GM19463 (cell line): ENCODE results near the gene PIK3R3.

Source experiments
- ATAC-seq: cut with Tn5 transposase; IDR thresholded peaks from one replicate; pipeline ENCODE4 v1.9.1; 2021; ENCODE audit warnings: mild to moderate bottlenecking, moderate library complexity; ENCODE audit not compliant: unreplicated experiment

Gene PIK3R3

GRCh38 chr1:45999507-45999906, 132.9 kb downstream of the PIK3R3 start:
- ATAC-seq = no peak

- no peak for ATAC-seq
These were observed 134.3 kb downstream of the PIK3R3 start for GRCh38 chr1:45998020-45998617.

DNA sequence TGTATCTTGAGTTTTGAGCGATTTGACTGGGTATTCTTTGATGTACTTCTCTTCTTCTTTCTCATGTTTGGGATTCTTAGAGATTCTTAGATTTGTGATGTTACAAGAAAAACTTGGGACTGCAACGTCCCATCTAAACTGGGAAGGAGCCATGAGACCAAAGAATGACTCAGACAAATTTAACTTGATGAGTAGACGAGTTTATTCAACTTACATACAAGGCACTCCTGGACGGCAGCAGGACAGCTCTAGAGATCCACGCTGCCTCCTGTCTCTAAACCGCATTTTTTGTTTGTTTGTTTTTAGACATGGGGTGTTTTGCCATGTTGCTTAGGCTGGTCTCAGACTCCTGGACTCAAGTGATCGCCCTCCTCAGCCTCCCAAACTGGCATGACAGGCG, 137.1 kb downstream of the PIK3R3 start:
- ATAC-seq = no peak

- no peak for ATAC-seq
These were observed 138.0 kb downstream of the PIK3R3 start for GRCh38 chr1:45994423-45994822.
